IMR-90 (cell line): ENCODE data around the gene RASSF9. TPM values are rescaled to one million over a fixed set of nuclear protein-coding genes. Genes with fewer than 3 reads are reported as not detected.

Source experiments
- ATAC-seq: fragments of 200-7000 bp; cut with Tn5 transposase; 2 replicates; pipeline ENCODE4 v1.9.1; 2020; ENCODE audit warnings: low read depth, mild to moderate bottlenecking, moderate library complexity
- BruUV-seq: library from RNA; stranded (reverse); fragments of 400-500 nt; replicated peaks from 2 replicates; lab custom pipeline; 2021; lab: Mats Ljungman, UMichigan
- CTCF ChIA-PET: fragments of 300-600 bp; formaldehyde crosslinking; extraction: SDS; loops from one replicate; lab custom pipeline; 2021; ENCODE audit warnings: antibody characterized with exemption; lab: Yijun Ruan, JAX
- POLR2A ChIA-PET: fragments of 300-600 bp; sonication (Branson Sonifier 250); formaldehyde crosslinking; loops from one replicate; lab custom pipeline; 2022; ENCODE audit warnings: antibody characterized with exemption; ENCODE audit not compliant: unreplicated experiment; lab: Charles Lee
- DNase-seq: peaks from one replicate; pipeline ENCODE4 v3.0.0; 2013
- H2AFZ ChIP-seq: replicated peaks from 2 replicates; pipeline ENCODE3; 2013; ENCODE audit warnings: low read length, mild to moderate bottlenecking; ENCODE audit not compliant: poor library complexity
- H2AK5ac ChIP-seq: 2 replicates; pipeline ENCODE4 v1.6.1; 2013; ENCODE audit warnings: low read depth, low read length, inconsistent platforms
- H2AK9ac ChIP-seq: replicated peaks from 2 replicates; pipeline ENCODE3; 2013; ENCODE audit warnings: mild to moderate bottlenecking, low read depth, low read length, moderate library complexity; ENCODE audit not compliant: poor library complexity
- H2BK120ac ChIP-seq: 2 replicates; pipeline ENCODE4 v1.6.1; 2013; ENCODE audit warnings: low read depth, low read length, inconsistent platforms
- H2BK15ac ChIP-seq: 3 replicates; pipeline ENCODE4 v1.6.1; 2013; ENCODE audit warnings: low read depth, low read length, inconsistent platforms
- H2BK20ac ChIP-seq: 2 replicates; pipeline ENCODE4 v1.6.1; 2013; ENCODE audit warnings: low read depth, mild to moderate bottlenecking, inconsistent platforms, low read length, moderate library complexity
- H2BK5ac ChIP-seq: 2 replicates; pipeline ENCODE4 v1.6.1; 2013; ENCODE audit warnings: mild to moderate bottlenecking, low read depth, low read length, inconsistent platforms; ENCODE audit not compliant: poor library complexity, severe bottlenecking
- H3K14ac ChIP-seq: replicated peaks from 2 replicates; pipeline ENCODE4 v1.6.1; 2013; ENCODE audit warnings: low read depth, low read length, inconsistent platforms
- H3K18ac ChIP-seq: 2 replicates; pipeline ENCODE4 v1.6.1; 2013; ENCODE audit warnings: low read depth, low read length, control low read depth
- H3K23ac ChIP-seq: 2 replicates; pipeline ENCODE4 v1.6.1; 2013; ENCODE audit warnings: low read depth, low read length, inconsistent platforms
- H3K27ac ChIP-seq: 2 replicates; pipeline ENCODE4 v1.5.1; 2013; ENCODE audit warnings: mild to moderate bottlenecking, control low read depth, low read length; ENCODE audit not compliant: insufficient read depth
- H3K27me3 ChIP-seq: 2 replicates; pipeline ENCODE4 v1.6.1; 2013; ENCODE audit warnings: low read length; ENCODE audit not compliant: control insufficient read depth, insufficient read depth
- H3K36me3 ChIP-seq: 2 replicates; pipeline ENCODE4 v1.6.1; 2013; ENCODE audit warnings: low read length, mixed read lengths; ENCODE audit not compliant: control insufficient read depth, insufficient read depth
- H3K4ac ChIP-seq: 2 replicates; pipeline ENCODE4 v1.6.1; 2013; ENCODE audit warnings: low read depth, low read length, inconsistent platforms
- H3K4me1 ChIP-seq: 2 replicates; pipeline ENCODE4 v1.6.1; 2013; ENCODE audit warnings: low read length, mixed read lengths; ENCODE audit not compliant: control insufficient read depth, insufficient read depth
- H3K4me2 ChIP-seq: 2 replicates; pipeline ENCODE4 v1.6.1; 2013; ENCODE audit warnings: low read depth, mild to moderate bottlenecking, control low read depth, low read length, moderate library complexity
- H3K4me3 ChIP-seq: 2 replicates; pipeline ENCODE4 v1.5.1; 2013; ENCODE audit warnings: low read depth, mild to moderate bottlenecking, control low read depth, low read length, moderate library complexity; ENCODE audit not compliant: insufficient read depth
- H3K56ac ChIP-seq: 2 replicates; pipeline ENCODE4 v1.6.1; 2013; ENCODE audit warnings: low read length, inconsistent platforms; ENCODE audit not compliant: insufficient read depth; ENCODE audit errors: extremely low read depth
- H3K79me1 ChIP-seq, 2 experiments: 2 replicates each; pipeline ENCODE4 v1.6.1; 2013; ENCODE audit warnings: low read length in 2 of 2, inconsistent platforms in 1 of 2, low read depth in 1 of 2
- H3K9ac ChIP-seq: 2 replicates; pipeline ENCODE4 v1.6.1; 2013; ENCODE audit warnings: low read depth, low read length, control low read depth
- H3K9me1 ChIP-seq: 2 replicates; pipeline ENCODE4 v1.6.1; 2013; ENCODE audit warnings: low read length, inconsistent platforms; ENCODE audit not compliant: insufficient read depth
- H3K9me3 ChIP-seq: 2 replicates; pipeline ENCODE4 v1.6.1; 2013; ENCODE audit warnings: low read length; ENCODE audit not compliant: control insufficient read depth, insufficient read depth
- H4K20me1 ChIP-seq: 2 replicates; pipeline ENCODE4 v1.6.1; 2013; ENCODE audit warnings: low read length, inconsistent platforms; ENCODE audit not compliant: insufficient read depth
- H4K5ac ChIP-seq: 2 replicates; pipeline ENCODE4 v1.6.1; 2013; ENCODE audit warnings: mild to moderate bottlenecking, low read depth, low read length, control low read depth
- H4K8ac ChIP-seq, 2 experiments: 2 replicates each; pipeline ENCODE4 v1.6.1; 2013; ENCODE audit warnings: low read depth in 2 of 2, low read length in 2 of 2, control low read depth in 1 of 2, inconsistent platforms in 1 of 2
- H4K91ac ChIP-seq: 2 replicates; pipeline ENCODE4 v1.6.1; 2013; ENCODE audit warnings: low read depth, low read length, inconsistent platforms; ENCODE audit not compliant: insufficient read depth
- POLR2A ChIP-seq: IDR thresholded peaks from 2 replicates; pipeline ENCODE4 v1.6.1; 2012; ENCODE audit warnings: mild to moderate bottlenecking, low read depth, low read length
- RFX5 ChIP-seq: IDR thresholded peaks from 2 replicates; pipeline ENCODE4 v1.8.0; 2012; ENCODE audit warnings: low read depth, mild to moderate bottlenecking, low read length, moderate library complexity
- dilution Hi-C: fragments of 300-500 bp; cut with HindIII; formaldehyde crosslinking; loops from one replicate; pipeline ENCODE4 v1.14.3; 2018; ENCODE audit warnings: low sequenced_read_pairs; ENCODE audit not compliant: unreplicated experiment
- in situ Hi-C: fragments of 300-500 bp; cut with MboI; formaldehyde crosslinking; loops from 3 replicates; pipeline ENCODE4 v1.14.3; 2019; ENCODE audit warnings: low sequenced_read_pairs, inconsistent platforms, mixed read lengths
- intact Hi-C: fragments of 100-400 bp; cut with micrococcal nuclease; formaldehyde crosslinking; loops from 2 replicates; pipeline ENCODE4 v1.10.0; 2022
- polyA plus RNA-seq, 3 experiments: library from polyadenylated mRNA; depleted of rRNA; stranded (reverse); fragments of >200 nt; gene quantifications; 2 replicates each; pipeline ENCODE4 v1.2.3, GENCODE V29; 2012; ENCODE audit warnings: low replicate concordance in 1 of 3
- total RNA-seq: library from RNA; depleted of rRNA; stranded (reverse); fragments of >200 nt; gene quantifications from 2 replicates; pipeline ENCODE4 v1.2.3, GENCODE V29; 2012

RASSF9 gene
- total and polyA plus RNA-seq, 2 of the 4 experiments (the other 2 are of a cell fraction) = 0.09 to 0.18 TPM

DNA sequence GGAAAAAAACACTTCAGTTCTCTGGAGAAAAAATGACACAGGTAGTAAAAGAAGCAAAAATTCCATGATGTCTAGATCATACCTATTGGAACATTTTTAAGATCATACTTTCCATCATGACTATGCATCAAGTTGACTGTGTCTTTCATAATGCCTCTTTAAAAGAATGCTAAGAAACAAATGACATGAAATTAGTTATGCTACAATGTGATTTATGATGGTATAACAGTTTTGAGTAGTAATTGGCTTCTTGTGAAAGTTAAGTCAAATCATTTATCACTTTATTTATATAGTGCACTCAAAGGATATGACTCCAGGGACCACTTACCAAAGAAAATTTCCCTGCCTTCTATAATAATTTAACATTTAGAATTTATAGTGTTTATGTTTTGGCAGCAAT, 28.5 kb downstream of the RASSF9 start:
- no peak overlapping the region for H3K4ac ChIP-seq
- H3K56ac ChIP-seq = no peak overlapping the region
- intact Hi-C loops (no loop called here), in situ Hi-C loops (no loop called here), dilution Hi-C loops (no loop called here)
- no peak overlapping the region for H3K18ac ChIP-seq
- ATAC-seq (no peak), DNase-seq (no peak)
- ChIA-PET CTCF (no interaction called here), POLR2A (no interaction called here)
- no peak overlapping the region for H3K27ac ChIP-seq
- H2AK9ac ChIP-seq = no peak overlapping the region
- H3K14ac ChIP-seq = no peak overlapping the region
- BruUV-seq = no TSS peak
- no peak overlapping the region for H4K5ac ChIP-seq
- no peak overlapping the region for H3K9ac ChIP-seq
- no peak overlapping the region for H3K23ac ChIP-seq
- H3K9me3 ChIP-seq = no peaks in the 10 kb centered on the region
- H2BK20ac ChIP-seq = no peak overlapping the region
- H2BK15ac ChIP-seq = no peak overlapping the region
- H3K79me1 ChIP-seq = no peaks in the 10 kb centered on the region
- no peaks in the 10 kb centered on the region for H4K20me1 ChIP-seq
- no peak overlapping the region for H2BK120ac ChIP-seq
- no peaks in the 10 kb centered on the region for H3K27me3 ChIP-seq
- TF ChIP-seq RFX5 (no peak), POLR2A (no peak)
- H2AK5ac ChIP-seq = no peak overlapping the region
- H4K91ac ChIP-seq = no peak overlapping the region
- H2BK5ac ChIP-seq = no peak overlapping the region
- no peaks in the 10 kb centered on the region for H3K36me3 ChIP-seq
- no peaks in the 10 kb centered on the region for H3K4me1 ChIP-seq
- H3K9me1 ChIP-seq = no peaks in the 10 kb centered on the region
- no peak overlapping the region for H2AFZ ChIP-seq
- no peak overlapping the region for H3K4me2 ChIP-seq
- H3K4me3 ChIP-seq = no peak overlapping the region
- no peak overlapping the region for H4K8ac ChIP-seq
